HG02852 (cell line): ENCODE measurements around the gene MMAA.
"Not testable (repeated sequence)": the region's sequence is repeated elsewhere in the genome, so short reads cannot be mapped to it uniquely, and the experiment has no call there.

Source experiments
- ATAC-seq: cut with Tn5 transposase; IDR thresholded peaks from one replicate; pipeline ENCODE4 v1.9.1; 2021; ENCODE audit warnings: mild to moderate bottlenecking, moderate library complexity; ENCODE audit not compliant: unreplicated experiment

The MMAA gene

DNA sequence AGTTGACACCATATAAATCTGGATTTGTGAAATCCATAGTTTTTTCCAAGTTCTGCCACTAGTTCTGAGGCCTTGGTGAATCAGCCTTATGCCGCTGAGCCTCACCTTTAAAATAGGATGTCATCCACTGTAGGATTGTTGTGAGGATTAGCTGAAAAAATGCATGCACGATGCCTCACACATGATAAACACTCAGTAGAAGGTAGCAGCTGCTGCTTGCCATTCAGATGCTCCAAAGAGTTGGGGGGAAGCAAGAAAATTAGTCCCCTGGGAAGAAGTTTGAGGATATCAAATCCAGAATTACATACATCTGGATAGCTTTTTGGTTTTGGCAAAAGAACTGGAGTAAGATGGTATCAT, 7.4 kb downstream of the MMAA start:
- ATAC-seq = no peak

DNA sequence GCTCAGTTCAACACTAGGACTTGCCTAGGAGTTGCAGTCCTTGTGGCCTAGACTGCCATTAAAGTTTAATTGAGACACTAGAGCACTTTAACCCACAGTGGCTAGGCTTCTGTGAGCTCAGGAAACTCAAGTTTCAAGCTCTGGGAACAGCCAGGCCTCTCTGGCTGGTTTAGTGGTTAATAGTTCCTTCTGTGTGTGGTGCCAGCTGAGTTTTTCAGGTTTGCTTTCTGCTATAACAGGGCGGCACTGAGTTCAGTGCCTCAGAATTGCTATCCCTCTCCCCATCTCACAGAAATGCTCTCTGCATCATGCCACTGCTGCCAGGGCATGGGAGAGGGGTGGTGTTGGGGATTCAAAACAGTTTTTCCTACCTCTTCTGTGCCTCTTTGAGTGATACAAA, 15.9 kb downstream of the MMAA start:
- no peak for ATAC-seq

DNA sequence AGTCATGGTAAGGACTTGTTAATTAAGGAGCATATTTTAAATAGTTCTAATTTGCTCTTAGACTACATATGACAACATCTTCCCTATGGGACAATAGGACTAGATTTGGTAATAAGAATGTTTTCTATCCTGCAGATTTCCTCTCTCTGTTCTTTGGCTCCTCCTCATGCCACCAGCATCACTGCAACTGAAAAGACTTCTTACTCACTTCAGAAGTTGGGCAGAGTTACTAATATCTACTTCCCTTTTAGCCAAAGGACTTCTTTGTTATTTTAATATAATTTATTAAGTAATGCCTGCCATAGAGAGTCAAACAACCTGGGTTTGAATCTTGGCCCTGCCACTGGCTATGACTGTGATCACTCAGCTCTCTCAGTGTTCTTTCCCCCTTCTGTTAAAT, 16.4 kb downstream of the MMAA start:
- no peak for ATAC-seq

DNA sequence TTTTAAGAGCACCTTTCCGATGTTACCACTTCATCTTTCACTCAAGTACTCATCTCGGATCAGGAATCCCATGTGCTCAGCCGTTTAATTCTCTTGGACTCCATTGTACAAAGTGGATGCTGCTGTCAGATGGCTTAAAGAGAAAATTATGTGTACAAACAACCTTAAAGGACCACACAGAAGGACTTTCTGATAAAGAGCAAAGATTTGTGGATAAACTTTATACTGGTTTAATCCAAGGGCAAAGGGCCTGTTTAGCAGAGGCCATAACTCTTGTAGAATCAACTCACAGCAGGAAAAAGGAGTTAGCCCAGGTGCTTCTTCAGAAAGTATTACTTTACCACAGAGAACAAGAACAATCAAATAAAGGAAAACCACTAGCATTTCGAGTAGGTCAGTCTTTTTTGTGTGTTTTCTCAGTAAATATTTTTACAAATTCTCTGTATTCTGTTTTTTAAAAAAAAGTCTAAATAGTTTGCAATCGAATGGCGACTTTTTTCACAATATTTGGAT, 20.1 kb downstream of the MMAA start:
- ATAC-seq = no peak

- ATAC-seq = not testable (repeated sequence)
Observed at GRCh38 chr4:145640236-145640635, 21.1 kb downstream of the MMAA start.

DNA sequence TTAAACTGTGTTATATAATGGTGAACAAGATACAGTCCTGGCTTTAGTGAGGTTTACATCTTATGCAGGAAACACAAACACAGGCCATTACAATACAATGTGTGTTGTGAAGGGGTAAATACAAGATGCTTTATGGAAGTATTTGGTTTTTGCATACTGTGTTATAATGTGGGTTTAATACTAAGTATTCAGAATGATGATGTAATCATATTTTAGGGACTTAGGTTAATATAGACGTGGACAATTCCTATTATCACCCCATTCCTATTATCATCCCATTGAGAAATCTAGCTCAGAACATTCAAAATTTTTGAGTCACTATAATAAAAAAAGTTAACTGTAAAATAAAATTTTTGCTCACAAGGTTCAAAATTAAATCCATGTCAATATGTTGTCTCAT, 24.1 kb downstream of the MMAA start:
- no peak for ATAC-seq

- no peak for ATAC-seq
Observed at GRCh38 chr4:145644699-145645098, 25.5 kb downstream of the MMAA start.

DNA sequence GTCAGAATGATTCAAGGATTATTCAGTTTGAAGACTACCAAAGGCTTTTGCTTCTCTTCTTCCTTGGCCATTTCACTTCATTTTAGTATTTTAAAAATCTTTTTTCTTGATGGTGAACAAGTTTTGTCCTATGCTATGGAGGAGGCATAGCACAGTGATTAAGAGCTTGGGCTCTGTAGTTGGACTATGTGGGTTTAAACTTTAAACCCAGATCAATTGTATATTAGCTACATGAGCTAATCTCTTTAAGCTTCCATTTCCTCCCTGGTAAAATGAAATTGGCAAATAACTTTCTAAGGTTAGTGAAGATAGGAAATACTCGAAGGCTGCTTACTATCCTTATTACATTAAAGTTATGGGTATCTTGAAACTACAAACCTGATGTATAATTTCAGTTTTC, 37.0 kb downstream of the MMAA start:
- no peak for ATAC-seq

- ATAC-seq = no peak
Observed at GRCh38 chr4:145660064-145660463, 40.9 kb downstream of the MMAA start.

DNA sequence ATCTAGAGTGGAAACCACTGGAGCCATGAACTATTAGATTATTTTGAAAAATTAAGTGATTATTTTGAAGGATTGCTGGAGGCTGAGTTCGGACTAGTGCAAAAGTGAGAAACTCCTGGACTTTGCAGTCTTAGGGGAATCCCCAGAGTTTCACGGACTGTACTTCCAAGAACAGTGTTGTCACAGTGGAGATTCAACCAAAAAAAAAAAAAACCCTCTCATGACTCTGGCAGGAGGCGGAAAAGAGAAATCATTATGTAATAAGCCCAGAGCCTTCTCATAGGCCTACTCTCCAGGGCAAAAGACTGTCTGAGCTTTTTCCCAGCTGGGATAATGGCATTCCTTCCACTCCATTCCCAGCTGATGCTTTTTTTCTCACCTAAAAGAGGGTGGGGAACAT, 44.0 kb downstream of the MMAA start:
- ATAC-seq = no peak

GRCh38 chr4:145665773-145666172, 46.6 kb downstream of the MMAA start:
- ATAC-seq = no peak

GRCh38 chr4:145670422-145670821, 51.2 kb downstream of the MMAA start:
- ATAC-seq = no peak

DNA sequence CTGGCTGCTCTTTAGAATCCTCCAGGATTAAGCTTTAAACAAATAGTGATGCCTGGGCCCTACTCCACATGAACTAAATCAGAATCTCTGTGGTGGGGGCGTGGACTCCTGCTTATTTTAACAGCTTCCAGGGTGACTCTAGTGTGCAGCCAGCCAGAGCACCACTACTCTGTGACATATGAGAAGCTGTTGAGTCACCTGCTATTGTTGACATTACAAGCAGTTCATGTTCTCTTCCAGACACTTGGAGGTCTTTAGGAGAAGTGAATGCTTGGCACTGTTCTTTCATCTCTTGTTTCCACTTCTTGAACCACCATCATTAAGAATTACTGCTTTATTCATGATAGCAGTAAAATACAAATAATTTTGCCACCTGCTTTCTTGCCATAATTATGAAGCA, 60.3 kb downstream of the MMAA start:
- no peak for ATAC-seq

DNA sequence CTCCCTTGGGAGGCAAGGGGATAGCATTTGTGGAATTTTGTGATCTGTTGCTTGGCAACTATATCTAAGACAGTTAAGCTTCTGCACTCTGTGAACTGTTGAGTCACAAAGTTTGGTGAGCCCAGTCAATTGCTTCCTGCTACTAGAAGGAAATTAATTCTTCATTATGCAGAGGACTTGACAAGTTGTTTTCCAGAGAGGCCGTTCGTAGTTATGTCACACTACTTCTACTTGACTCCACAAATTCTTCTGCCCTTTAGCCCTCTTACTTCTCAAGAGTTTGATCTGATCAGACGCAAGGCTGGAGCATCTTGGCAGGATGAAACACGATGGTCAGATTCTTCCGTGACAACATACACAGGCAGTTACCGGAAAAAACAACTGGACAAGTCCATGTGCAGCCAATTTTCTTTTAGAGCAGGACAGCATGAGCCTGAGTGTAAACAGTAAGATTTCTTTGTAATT, 60.8 kb downstream of the MMAA start, which contains the start of gene C4orf51:
C4orf51 (plus strand) TSS at position 156 of the 465 bp plus-strand sequence; CDS start at position 214, 58 bp downstream.
- no peak for ATAC-seq

DNA sequence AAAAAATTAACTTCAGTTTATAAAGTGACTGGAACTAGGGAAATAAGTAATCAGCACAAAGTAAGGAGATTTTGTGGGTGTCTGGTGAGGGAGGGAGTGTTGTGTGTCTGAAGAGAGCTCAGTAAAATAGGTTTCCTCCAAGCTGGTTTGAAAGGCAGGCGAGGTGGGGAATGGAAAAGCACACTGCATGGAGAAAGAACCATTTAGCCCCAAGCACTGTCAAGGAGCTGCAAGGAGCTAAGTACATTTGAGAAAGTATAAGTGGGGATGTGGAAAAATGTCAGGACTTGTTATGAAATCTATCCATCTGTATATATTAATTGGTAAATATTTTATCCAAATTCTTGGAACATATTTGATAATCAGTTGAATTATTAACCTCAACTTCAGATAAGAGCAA, 61.7 kb downstream of the MMAA start:
- no peak for ATAC-seq

DNA sequence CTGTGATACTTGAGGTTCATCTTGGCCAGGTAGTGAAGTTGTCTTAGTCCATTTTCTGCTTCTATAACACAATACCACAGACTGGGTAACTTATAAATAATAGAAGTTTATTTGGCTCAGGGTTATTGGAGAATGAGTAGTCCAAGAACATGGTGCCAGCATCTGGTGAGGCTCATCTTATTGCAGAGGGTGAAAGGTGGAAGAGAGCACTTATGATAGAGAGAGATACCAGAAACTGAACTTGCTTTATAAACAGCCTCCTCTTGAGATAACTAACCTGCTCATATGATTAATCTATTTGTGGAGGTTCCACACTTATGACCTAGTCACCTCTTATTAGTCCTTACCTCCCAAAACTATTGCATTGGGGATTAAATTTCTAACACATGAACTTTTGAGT, 62.3 kb downstream of the MMAA start:
- ATAC-seq = no peak

- no peak for ATAC-seq
Observed at GRCh38 chr4:145681956-145682355, 62.8 kb downstream of the MMAA start.

GRCh38 chr4:145686991-145687390, 67.8 kb downstream of the MMAA start:
- ATAC-seq = no peak

DNA sequence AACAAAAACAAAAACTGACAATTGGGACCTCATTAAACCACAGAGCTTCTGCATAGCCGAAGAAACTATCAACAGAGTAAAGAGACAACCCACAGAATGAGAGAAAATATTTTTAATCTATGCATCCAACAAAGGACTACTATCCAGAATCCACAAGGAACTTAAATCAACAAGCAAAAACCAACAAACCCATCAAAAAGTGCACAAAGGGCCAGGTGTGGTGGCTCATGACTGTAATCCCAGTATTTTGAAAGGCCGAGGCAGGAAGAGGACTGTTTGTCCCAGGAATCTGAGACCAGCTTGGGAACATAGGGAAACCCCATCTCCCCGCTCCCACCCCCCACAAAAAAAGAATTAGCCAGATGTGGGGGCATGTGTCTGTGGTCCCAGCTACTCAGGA, 71.4 kb downstream of the MMAA start:
- no peak for ATAC-seq

DNA sequence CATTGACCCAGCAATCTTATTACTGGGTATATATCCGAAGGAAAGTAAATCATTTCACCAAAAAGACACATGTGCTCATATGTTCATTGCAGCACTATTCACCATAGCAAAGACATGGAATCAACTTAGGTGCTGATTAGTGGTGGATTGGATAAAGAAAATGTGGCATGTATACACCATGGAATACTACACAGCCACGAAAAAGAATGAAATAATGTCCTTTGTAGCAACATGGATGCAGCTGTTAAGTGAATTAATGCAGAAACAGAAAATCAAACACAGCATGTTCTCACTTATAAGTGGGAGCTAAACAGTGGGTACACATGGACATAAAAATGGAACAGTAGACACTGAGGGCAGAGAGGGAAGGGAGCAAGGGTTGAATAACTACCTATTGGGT, 72.2 kb downstream of the MMAA start:
- not testable (repeated sequence) for ATAC-seq

GRCh38 chr4:145694929-145695328, 75.7 kb downstream of the MMAA start:
- no peak for ATAC-seq

GRCh38 chr4:145697332-145697731, 78.1 kb downstream of the MMAA start:
- ATAC-seq = peak; percentile 65

- ATAC-seq = no peak
Observed at GRCh38 chr4:145698507-145698906, 79.3 kb downstream of the MMAA start.
